ENCODE results near the gene ALDH7A1.
"Not testable (repeated sequence)": the region's sequence is repeated elsewhere in the genome, so short reads cannot be mapped to it uniquely, and the experiment has no call there.

ALDH7A1 gene

DNA sequence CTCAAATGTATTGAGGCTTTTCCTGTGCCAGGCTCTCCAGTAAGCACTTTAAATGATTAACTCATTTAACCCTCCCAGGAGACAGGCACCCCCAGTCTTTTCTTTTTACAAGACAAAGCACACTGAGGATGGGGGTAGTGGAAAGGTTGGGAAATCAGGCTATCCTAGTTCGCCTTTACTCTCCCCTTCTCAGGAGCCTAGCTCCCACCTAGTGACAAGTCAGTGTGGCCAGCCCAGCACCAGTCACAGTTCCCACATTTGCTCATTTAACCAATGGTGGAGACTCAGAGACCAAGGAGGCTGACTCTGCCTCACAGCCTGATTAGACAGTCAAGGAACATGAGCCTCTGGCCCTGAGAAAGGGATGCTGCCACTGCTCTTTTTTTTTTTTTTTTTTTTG, 3.5 kb downstream of the ALDH7A1 start:
- no peak for DNase-seq

DNA sequence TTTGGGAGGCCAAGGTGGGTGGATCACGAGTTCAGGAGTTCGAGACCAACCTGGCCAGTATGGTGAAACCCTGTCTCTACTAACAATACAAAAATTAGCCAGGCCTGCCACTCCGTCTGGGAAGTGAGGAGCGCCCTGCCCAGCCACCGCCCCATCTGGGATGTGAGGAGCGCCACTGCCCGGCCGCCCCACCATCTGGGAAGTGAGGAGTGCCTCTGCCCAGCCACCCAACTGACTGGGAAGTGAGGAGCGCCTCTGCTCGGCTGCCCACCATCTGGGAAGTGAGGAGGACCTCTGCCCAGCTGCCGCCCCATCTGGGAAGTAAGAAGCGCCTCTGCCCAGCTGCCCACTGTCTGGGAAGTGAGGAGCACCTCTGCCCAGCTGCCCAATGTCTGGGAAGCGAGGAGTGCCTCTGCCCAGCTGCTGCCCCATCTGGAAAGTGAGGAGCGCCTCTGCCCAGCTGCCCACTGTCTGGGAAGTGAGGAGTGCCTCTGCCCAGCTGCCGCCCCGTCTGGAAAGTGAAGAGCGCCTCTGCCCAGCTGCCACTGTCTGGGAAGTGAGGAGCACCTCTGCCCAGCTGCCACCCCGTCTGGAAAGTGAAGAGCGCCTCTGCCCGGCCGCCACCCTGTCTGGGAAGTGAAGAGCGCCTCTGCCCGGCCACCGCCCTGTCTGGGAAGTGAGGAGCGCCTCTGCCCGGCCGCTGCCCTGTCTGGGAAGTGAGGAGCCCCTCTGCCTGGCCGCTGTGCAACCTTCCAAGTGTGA, 5.3 kb downstream of the ALDH7A1 start:
- no peak for DNase-seq

DNA sequence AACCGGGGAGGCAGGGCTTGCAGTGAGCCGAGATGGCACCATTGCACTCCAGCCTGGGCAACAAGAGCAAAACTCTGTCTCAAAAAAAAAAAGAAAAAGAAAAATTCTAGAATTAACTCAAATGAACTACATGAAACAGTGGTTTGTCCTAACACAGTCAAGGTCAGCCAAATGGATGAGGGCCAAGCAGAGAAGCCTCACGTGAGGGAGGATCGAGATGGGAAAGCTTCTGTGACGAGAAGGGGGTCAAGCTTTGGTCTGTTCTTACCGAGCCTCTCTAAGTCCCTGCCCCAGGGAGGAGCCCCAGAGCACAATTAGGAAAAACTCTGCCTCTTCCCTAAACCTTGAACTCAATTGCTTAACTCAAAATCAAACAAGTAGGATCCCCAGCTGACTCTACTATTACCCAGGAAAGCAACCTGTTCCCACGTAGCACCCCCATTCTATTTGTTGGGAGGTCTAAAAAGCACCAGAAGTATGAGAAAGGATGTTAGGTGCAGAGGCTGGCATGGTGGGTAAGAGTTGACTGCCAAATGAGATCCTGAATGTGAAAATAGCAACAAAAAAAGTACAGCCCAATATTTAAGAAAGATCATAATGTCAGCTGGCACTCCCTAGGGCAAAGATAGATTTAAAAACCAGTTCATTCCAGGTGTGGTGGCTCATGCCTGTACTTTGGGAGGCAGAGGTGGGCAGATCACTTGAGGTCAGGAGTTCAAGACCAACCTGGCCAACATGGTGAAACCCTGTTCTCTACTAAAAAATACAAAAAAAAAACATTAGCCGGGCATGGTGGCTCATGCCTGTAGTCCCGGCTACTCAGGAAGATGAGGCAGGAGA, 7.2 kb downstream of the ALDH7A1 start:
- no peak for DNase-seq

DNA sequence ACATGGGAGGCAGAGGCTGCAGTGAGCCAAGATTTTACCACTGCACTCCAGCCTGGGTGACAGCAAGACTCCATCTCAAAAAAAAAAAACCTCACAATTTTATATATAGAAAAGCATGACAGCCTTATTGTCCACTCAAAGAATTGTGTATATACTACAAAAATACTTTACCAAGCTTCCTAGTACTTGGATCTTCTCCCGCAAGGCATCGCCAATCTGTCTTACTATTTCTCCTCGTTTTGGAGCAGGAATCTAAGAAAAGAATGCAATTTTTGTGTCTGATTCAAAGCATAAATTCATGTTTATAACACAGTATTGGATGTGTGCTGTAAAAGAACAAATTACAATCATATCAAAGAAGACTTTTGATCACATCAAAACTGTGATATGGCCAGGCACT, 11.3 kb downstream of the ALDH7A1 start:
- DNase-seq, result no peak

DNA sequence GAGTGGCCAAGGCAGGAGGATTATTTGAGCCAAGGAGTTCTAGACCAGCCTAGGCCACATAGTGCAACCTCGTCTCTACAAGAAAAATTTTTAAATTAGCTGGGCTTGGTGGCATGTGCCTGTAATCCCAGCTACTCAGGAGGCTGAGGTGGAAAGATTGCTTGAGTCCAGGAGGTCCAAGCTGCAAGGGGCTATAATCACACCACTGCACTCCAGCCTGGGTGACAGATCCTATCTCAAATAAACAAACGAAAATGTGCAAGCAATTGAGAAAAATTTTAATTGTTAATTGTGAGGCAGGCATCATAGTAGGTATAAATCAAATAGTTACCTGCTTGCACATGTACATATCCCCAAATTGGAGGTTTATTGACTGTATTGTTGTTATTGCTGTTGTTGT, 15.3 kb downstream of the ALDH7A1 start:
- DNase-seq, result no peak

DNA sequence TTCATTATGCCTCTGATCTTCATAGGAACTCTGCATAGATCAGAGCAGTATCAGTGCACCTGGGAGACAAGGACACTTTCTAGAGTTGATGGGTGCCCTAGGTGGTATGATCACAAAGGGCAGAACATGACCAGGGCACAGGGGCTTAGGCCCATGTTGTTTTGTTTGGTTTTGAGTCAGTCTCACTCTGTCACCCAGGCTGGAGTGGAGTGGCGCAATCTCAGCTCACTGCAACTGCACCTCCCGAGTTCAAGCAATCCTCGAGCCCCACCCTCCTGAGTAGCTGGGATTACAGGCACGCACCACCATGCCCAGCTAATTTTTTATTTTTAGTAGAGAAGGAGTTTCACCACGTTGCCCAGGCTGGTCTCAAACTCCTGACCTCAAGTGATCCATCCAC, 17.6 kb downstream of the ALDH7A1 start:
- no peak for DNase-seq

DNA sequence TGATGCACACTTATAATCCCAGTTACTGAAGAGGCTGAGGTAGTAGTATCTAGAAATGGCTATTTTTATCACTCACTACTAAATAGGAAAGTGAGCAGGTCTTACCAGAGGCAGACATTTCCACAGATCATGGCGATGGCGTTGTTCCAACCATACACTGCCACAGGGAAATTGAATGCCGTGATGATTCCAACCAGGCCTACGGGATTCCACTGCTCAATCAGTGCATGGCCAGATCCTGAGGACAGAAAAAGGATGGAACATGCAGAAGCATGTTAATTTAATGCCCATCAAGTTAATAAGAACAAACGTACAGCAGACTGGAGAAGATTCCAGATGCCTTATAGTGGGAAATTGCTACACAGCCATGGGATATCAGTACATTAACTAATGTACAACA, 18.0 kb downstream of the ALDH7A1 start:
- no peak for DNase-seq

DNA sequence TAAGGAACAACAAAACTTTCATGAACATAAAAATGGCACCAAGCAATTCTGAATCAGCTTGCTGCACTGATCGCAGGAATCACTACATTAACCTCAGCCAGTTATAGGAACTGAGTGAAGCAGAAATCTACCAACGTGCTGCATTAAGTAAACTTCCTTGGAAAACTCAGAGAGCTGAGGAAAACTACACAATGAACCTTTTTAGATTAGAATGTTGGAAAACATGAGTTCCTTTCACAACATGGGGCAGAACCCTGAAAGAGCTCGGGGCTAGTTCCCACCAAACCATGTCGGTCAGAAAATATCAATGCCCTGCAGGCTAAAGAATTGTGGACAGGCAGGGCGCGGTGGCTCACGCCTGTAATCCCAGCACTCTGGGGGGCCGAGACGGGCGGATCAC, 19.4 kb downstream of the ALDH7A1 start:
- no peak for DNase-seq

DNA sequence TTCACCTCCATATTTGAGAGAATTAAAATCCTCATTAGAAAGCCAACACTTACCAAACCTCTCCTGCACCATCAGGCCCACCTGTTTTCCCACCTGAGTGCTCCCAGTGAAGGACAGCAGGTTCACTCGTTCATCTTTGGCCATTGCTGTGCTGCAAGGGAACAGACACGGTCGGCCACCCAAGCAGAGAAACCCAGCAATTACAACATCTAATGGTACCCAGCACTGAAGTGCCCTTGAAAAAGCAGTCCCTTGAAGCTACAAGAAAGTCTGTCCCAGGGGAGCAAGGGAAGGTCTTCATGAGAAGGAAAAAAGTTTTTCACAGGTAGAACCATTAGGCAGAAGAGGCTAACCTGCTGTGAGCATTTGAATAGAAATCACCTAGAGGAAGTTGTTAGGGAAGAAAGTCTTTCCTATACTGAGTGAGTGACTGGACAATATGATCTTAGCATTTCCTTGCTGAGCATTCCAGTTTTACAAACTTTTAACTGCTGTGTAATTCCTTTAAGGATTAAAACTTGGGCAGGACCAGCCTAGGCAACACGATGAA, 26.7 kb downstream of the ALDH7A1 start:
- DNase-seq, result no peak

DNA sequence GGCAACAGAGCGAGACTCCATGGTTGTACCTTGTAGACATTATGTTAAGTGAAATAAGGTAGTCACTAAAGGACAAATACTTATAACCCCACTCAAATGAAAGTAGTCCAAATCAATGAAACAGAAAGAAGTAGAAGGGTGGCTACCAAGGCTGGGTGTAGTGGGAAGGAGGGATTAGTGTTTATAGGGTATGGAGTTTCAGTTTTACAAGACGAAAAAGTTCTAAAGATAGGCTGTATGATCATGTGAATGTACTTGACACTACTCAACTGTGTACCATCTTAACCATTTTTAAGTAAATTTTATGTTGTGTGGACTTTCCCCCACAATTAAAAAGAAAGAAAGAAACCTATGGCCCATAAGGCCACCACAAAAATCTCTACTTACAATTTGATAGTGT, 32.2 kb downstream of the ALDH7A1 start:
- no peak for DNase-seq

DNA sequence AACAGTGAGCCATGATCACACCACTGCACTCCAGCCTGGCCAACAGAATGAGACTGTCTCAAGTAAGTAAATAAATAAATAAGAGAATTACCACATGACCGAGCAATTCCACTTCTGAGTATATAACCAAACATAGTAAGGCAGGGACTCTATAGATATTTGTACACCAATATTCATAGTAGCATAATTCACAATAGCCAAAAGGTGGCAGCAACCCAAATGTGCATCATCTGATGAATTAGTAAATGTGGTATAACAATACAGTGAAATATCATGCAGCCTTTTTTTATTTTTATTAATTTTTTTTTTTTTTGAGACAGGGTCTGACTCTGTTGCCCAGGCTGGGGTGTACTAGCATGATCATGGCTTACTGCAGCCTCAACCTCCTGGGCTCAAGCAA, 33.1 kb downstream of the ALDH7A1 start:
- DNase-seq, result no peak

DNA sequence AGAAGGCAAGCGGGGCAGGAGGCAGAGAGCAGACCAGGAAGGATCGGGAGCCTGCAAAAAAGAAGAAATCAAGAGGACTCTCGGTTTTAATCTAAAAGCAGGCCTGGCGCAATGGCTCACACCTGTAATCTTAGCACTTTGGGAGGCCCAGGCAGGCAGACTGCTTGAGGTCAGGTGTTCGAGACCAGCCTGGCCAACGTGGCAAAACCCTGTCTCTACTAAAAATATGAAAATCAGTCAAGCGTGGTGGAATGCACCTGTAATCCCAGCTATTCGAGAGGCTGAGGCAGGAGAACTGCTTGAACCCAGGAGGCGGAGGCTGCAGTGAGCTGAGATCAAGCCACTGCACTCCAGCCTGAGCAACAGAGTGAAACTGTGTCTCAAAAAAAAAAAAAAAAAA, 39.9 kb downstream of the ALDH7A1 start:
- not testable (repeated sequence) for DNase-seq

DNA sequence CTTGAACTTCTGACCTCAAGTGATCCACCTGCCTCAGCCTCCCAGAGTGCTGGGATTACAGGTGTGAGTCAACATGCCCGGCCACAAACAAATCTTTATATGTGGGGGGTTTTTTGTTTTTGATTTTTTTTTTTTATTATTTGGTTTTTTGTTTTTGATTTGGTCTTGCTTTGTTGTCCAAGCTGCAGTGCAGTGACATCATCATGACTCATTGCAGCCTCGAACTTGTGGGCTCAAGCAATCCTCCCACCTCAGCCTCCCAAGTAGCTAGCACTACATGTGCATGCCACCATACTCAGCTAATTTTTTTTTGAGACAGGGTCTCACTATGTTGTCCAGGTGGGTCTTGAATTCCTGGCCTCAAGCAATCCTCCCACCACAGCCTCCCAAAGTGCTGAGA, 42.4 kb downstream of the ALDH7A1 start:
- DNase-seq, result no peak

DNA sequence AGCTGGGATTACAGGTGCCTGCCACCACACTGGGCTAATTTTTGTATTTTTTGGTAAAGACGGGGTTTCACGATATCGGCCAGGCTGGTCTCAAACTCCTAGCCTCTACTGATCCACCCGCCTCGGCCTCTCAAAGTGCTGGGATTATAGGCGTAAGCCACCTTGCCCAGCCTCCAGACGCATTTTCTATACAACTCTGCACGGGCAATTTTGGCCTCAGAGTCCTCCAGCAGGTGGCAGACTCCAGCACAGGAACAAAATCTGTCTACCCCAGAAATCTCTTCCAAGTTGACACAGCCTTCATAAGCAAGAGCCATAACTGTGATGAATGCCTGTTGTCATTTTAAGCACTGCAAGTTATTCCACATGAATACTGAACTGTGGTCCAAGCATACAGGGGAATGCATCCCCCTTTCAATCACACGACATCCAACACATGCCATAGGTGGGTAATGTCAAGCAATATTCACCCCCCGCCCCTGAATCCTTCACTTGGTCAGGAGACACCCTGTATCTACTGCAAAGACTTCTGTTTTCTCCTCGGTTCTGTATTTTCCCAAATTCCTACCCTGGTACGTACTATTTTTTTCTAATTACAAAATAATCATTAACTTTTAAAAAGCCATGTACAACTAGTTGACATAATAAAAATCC, 50.8 kb downstream of the ALDH7A1 start:
- peak; percentile 48 for DNase-seq

DNA sequence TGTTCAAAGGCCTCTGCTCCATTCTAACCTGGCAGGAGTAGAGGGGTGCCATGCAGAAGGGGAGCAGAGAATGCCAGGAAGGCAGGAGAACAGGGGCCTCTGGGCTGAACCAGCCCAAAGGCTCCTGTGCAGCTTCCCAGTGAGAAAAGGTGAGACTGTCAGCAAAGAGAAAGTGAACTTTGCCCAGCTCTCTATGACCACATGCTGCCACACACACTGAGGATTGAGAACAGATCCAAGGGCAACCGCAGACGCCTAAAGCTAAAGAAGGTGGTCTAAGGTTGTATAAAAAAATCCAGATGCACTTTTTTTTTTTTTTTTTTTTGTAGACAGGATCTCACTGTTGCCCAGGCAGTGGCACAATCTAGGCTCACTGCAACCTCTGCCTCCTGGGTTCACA, 51.4 kb downstream of the ALDH7A1 start:
- DNase-seq, result no peak

DNA sequence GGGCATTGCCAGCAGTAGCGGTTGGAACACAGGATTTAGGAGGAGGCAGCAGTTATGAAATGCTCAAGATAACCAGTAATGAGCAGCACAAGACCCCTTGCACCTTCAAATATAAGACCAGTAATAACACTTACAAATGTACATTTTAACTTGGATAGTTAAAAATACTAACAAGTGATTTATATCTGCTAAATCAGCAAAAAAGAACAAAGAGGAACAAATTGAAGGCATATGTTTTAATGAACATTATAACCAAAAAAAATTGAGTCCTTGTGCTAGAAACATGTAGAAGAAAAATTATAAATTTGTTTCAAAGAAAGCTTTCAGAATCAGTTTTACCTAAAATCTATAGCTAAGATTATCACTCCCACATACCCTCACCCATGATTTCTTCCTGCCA, 52.0 kb downstream of the ALDH7A1 start:
- no peak for DNase-seq

DNA sequence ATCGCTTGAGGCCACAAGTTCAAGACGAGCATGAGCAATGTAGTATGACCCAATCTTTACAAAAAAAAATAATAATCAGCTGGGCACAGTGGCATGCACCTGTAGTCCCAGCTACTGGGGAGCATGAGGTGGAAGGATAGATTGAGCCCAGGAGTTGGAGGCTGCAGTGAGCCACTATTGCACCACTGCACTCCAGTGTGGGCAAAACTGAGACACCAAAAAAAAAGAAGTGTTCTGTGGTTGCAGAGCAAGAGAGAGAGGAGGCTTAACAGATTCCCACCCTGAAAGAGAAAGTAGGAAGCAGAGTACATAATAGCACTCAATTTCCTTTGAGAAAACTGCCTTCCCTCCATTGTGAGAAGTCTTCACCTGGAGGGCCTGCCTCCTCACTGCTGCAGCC, 52.6 kb downstream of the ALDH7A1 start:
- no peak for DNase-seq

DNA sequence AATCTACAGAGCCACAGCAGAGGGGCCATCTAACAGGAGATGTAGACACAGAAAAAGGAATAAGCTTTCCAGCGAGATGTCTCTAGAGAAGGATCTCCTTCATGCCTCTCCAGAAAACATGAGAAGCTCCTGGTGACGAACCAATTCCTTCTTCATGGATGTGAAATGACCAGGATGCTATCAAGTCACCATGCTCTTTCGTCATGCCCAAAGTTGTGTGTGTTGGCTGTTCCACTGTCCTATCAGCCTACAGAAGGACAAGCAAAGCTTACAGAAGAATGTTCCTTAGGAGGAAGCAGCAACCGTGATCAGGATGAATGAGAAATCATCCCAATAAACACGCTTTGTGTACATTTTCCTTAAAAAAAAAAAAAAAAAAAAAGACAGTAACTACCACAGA, 54.4 kb downstream of the ALDH7A1 start:
- DNase-seq, result no peak

DNA sequence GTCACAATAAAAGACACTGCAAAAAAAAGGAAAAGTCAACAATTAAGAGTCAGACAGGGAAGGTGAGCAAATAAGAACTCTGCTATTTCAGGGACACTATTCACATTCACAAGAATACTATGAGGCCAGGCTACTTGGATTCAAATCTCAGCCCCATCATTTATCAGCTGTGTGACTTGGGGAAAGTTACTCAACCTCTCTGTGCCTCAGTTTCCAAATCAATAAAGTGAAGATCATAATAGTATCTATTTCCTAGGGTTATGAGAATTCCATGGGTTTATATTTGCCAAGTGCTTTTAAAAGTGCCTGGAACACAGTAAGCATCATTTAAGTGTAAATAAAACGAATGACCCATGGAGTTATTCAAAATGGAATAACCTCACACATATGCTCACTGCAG, 56.4 kb downstream of the ALDH7A1 start:
- no peak for DNase-seq

DNA sequence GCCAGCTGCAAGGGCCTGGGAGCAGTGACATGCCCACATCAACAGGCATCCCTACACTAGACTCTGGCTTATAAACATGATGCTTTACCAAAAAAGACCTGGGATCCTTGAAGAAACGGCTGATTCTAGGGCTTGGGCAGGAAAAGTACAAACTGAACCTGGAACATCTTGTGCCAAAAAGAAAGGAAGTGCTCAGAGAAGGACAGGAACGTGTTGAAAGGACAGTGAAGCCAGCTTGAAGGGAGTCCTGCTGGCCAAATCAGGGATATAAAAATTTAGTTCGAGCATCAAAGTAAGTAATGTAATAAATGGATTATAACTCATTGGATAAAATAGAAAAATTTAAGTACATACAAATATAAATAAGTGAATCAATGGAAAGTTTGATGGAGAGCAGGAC, 58.1 kb downstream of the ALDH7A1 start:
- DNase-seq, result no peak

DNA sequence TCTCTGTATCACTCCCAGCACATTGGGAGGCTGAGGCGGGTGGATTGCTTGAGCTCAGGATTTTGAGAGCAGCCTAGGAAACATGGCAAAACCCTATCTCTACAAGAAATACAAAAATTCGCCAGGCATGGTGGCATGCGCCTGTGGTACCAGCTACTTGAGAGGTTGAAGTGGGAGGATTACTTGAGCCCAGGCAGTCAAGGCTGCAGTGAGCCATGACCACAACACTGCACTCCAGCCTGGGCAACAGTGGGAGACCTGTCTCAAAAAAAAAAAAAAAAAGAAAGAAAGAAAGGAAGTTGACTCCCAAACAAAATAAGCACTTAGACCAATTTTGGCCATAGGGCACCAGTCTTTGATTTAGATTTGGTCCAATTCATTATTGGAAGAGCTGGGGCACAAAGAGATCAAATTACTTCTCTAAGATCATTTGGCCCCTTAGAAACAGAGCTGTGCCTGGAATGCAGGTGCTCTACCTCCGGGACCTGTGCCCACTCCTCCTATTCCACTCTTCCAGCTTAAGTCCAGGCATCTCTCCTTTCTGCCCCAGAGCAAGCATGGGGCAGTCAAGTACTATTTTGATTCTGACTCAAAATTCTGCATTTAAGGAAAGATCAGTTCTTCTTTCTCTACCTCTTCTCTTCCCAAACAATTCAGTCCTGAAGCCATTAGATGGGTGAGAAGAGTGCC, 59.0 kb downstream of the ALDH7A1 start:
- DNase-seq, result no peak

DNA sequence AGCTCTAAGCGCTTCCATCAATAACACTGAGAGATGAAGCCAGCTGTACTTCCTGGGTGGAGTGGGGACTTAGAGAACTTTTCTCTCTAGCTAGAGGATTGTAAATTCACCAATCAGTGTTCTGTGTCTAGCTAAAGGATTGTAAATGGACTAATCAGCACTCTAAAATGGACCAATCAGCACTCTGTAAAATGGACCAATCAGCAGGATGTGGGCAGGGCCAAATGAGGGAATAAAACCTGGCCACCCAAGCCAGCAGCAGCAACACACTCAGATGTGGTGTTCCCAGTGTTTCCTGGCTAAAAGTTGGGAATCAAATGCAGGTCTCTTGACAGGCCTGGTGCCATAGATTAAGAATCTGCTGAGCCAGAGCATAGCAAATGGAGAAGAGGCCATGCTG, 60.5 kb downstream of the ALDH7A1 start:
- no peak for DNase-seq

DNA sequence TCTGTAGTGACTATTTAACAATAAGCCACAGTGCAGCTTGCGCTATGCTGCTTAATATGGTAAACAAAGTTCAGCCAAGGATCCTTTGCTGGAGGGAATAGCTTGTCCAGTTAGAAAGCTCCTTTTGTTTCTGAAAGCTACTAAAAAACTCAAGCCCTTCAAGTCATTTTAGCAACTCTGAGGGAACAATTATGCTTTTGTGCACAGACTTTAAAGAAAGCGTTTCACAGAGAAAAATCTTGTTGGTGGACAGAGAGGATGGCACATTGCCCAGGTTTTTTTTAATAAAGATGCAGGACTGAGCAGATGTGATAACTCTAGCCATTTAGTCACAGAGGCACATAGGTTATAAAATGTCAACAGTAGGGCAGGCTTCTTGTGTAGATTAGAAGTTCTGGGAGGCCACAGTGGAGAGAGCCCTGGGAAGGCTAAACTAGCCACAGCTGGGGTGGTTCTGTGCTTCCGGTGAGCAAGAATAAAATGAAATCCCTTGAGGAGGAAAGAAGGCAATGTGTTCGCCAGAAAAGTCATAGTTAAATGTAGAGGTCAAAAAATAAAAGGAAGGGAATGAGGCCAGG, 63.4 kb downstream of the ALDH7A1 start:
- no peak for DNase-seq
